MM.1S (cell line): ENCODE results near the gene TUNAR.

Source experiments
- DNase-seq: peaks from one replicate; pipeline ENCODE4 v3.0.0-alpha.2; 2015
- H2AFZ ChIP-seq: fragments of 300-600 bp; sonication (generic); 2 replicates; pipeline ENCODE4 v1.6.0; 2016; ENCODE audit warnings: antibody characterized with exemption, low read length
- H3F3A ChIP-seq: fragments of 300-600 bp; sonication (generic); 2 replicates; pipeline ENCODE4 v1.6.1; 2016; ENCODE audit warnings: mild to moderate bottlenecking, antibody characterized with exemption, low read length, moderate library complexity, mixed read lengths; ENCODE audit not compliant: insufficient read depth
- H3K27ac ChIP-seq: fragments of 300-600 bp; sonication (generic); 2 replicates; pipeline ENCODE4 v1.5.1; 2016; ENCODE audit warnings: mild to moderate bottlenecking, low read length
- H3K27me3 ChIP-seq: fragments of 300-600 bp; sonication (generic); replicated peaks from 2 replicates; pipeline ENCODE4 v1.6.0; 2016; ENCODE audit warnings: low read length; ENCODE audit not compliant: insufficient read depth
- H3K36me3 ChIP-seq: fragments of 300-600 bp; sonication (generic); replicated peaks from 2 replicates; pipeline ENCODE4 v1.6.1; 2016; ENCODE audit warnings: mild to moderate bottlenecking, low read length, mixed read lengths; ENCODE audit not compliant: insufficient read depth
- H3K4me1 ChIP-seq: fragments of 300-600 bp; sonication (generic); 2 replicates; pipeline ENCODE4 v1.6.1; 2016; ENCODE audit warnings: low read length, mixed read lengths
- H3K4me2 ChIP-seq: fragments of 300-600 bp; sonication (generic); 2 replicates; pipeline ENCODE4 v1.6.0; 2016; ENCODE audit warnings: low read depth, low read length
- H3K4me3 ChIP-seq: fragments of 300-600 bp; sonication (generic); 2 replicates; pipeline ENCODE4 v1.5.1; 2016; ENCODE audit warnings: low read length, mixed read lengths
- H3K79me2 ChIP-seq: fragments of 300-600 bp; sonication (generic); 2 replicates; pipeline ENCODE4 v1.6.1; 2016; ENCODE audit warnings: mixed run types, low read length, mixed read lengths
- H3K9ac ChIP-seq: fragments of 300-600 bp; sonication (generic); 2 replicates; pipeline ENCODE4 v1.6.1; 2016; ENCODE audit warnings: low read length, mixed read lengths
- H3K9me2 ChIP-seq: fragments of 300-600 bp; sonication (generic); replicated peaks from 2 replicates; pipeline ENCODE4 v1.6.1; 2016; ENCODE audit warnings: mild to moderate bottlenecking, low read length, mixed read lengths; ENCODE audit not compliant: insufficient read depth
- H3K9me3 ChIP-seq: fragments of 300-600 bp; sonication (generic); replicated peaks from 2 replicates; pipeline ENCODE4 v1.6.1; 2016; ENCODE audit warnings: mild to moderate bottlenecking, low read length, mixed read lengths; ENCODE audit not compliant: insufficient read depth
- H4K20me1 ChIP-seq: fragments of 300-600 bp; sonication (generic); 2 replicates; pipeline ENCODE4 v1.6.1; 2016; ENCODE audit warnings: mild to moderate bottlenecking, low read length, moderate library complexity, mixed read lengths; ENCODE audit not compliant: insufficient read depth
- CTCF ChIP-seq: fragments of 300-600 bp; sonication (generic); IDR thresholded peaks from 2 replicates; pipeline ENCODE4 v1.5.1; 2016; ENCODE audit warnings: antibody characterized with exemption, low read length, mixed read lengths
- EZH2 ChIP-seq: fragments of 300-600 bp; sonication (generic); optimal IDR thresholded peaks from 2 replicates; pipeline ENCODE3; 2017; ENCODE audit warnings: low read depth, mild to moderate bottlenecking, antibody characterized with exemption, low read length, mixed read lengths
- EZH2phosphoT487 ChIP-seq: fragments of 300-600 bp; sonication (generic); IDR thresholded peaks from 2 replicates; pipeline ENCODE4 v1.6.1; 2018; ENCODE audit warnings: antibody characterized with exemption, low read length

Gene TUNAR

GRCh38 chr14:95832012-95832411 lies 44.6 kb upstream of the TUNAR start:
- no peak for TF ChIP-seq EZH2phosphoT487
- no peak for TF ChIP-seq CTCF
- no peak for TF ChIP-seq EZH2
- Histone ChIP-seq H3K4me3 (no peak overlapping the region), H3K9me2 (no peaks in the 10 kb centered on the region), H2AFZ (no peak overlapping the region), H3K36me3 (no peaks in the 10 kb centered on the region), H3K27ac (no peak overlapping the region), H3K4me1 (no peaks in the 10 kb centered on the region), H3K79me2 (no peaks in the 10 kb centered on the region), H3K9ac (no peak overlapping the region), H3F3A (no peaks in the 10 kb centered on the region), H3K9me3 (no peaks in the 10 kb centered on the region), H3K27me3 (no peaks in the 10 kb centered on the region), H4K20me1 (no peaks in the 10 kb centered on the region), H3K4me2 (no peak overlapping the region)
- DNase-seq = no peak

DNA sequence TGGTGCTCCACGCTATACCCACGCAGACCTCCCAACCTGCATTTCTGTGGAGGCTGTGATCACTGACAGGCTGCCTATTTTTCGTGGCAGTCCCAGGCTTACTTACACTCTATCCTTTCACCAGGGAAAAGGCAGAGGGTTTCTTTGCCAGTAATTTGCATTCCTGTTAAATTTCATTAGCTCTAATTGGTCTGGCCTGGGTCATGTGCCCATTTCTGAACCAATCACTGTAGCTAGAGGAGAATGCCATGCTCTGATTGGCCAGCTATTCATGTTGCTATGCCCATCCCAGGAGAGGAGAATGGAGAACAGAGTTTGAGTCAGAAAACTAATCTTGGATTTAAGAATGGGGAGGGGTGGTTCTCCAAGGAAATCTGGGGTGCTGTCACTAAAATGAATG lies 43.2 kb upstream of the TUNAR start:
- no peak overlapping the region for H3K4me2 ChIP-seq
- H3K4me3 ChIP-seq = no peak overlapping the region

DNA sequence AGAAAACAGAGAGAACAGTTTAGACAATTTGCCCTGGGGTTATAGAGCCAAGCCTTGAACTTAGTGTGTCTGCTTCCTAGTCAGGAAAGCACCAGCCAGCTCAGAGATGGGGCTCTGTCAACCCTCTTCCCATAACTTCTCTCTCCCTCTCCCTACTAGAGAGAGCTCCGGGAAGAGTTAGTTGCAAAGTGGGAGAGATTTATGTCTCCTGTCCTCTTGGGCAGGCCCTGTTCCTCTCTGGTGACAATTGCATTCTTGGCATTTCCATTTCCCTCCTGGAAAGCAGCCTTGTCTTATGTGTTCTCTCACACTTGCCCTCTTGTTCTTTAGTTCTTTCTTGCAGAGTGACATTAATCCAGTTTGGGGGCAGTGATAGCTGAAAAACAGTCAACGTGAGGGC lies 42.1 kb upstream of the TUNAR start:
- Histone ChIP-seq H3K4me1 (no peaks in the 10 kb centered on the region), H3K36me3 (no peaks in the 10 kb centered on the region), H3K27me3 (no peaks in the 10 kb centered on the region), H3K27ac (no peak overlapping the region), H3K9ac (no peak overlapping the region), H3K4me2 (no peak overlapping the region), H3K9me2 (no peaks in the 10 kb centered on the region), H3K79me2 (no peaks in the 10 kb centered on the region), H2AFZ (no peak overlapping the region), H4K20me1 (no peaks in the 10 kb centered on the region), H3K4me3 (no peak overlapping the region), H3F3A (no peaks in the 10 kb centered on the region), H3K9me3 (no peaks in the 10 kb centered on the region)
- no peak for TF ChIP-seq EZH2phosphoT487
- TF ChIP-seq CTCF = no peak
- no peak for TF ChIP-seq EZH2
- DNase-seq = no peak

More for the DNA sequence above, 43.2 kb upstream of the TUNAR start:
- no peaks in the 10 kb centered on the region for H3K36me3 ChIP-seq
- no peaks in the 10 kb centered on the region for H4K20me1 ChIP-seq
- H3K79me2 ChIP-seq = no peaks in the 10 kb centered on the region
- H3F3A ChIP-seq = no peaks in the 10 kb centered on the region
- H2AFZ ChIP-seq = no peak overlapping the region
- no peaks in the 10 kb centered on the region for H3K4me1 ChIP-seq
- no peaks in the 10 kb centered on the region for H3K9me2 ChIP-seq
- DNase-seq = no peak
- no peaks in the 10 kb centered on the region for H3K9me3 ChIP-seq
- no peak overlapping the region for H3K9ac ChIP-seq
- no peaks in the 10 kb centered on the region for H3K27me3 ChIP-seq
- no peak overlapping the region for H3K27ac ChIP-seq
- TF ChIP-seq EZH2phosphoT487 = no peak
- no peak for TF ChIP-seq CTCF
- no peak for TF ChIP-seq EZH2
